Nephron progenitor cell (in vitro differentiated cells): Measurements from ENCODE around the gene FAM120B.

Source experiments
- DNase-seq: peaks from one replicate; pipeline ENCODE4 v3.0.0; 2021
- H3K27ac Mint-ChIP-seq: 2 replicates; pipeline ENCODE4 v1.8.0; 2021; ENCODE audit warnings: mild to moderate bottlenecking, moderate library complexity, mixed read lengths
- H3K27me3 Mint-ChIP-seq: 2 replicates; pipeline ENCODE4 v1.8.0; 2021; ENCODE audit warnings: mild to moderate bottlenecking, low read depth, mixed read lengths; ENCODE audit not compliant: poor library complexity
- H3K36me3 Mint-ChIP-seq: 2 replicates; pipeline ENCODE4 v1.8.0; 2021; ENCODE audit warnings: low read depth, mixed read lengths
- H3K4me1 Mint-ChIP-seq: 2 replicates; pipeline ENCODE4 v1.8.0; 2021; ENCODE audit warnings: mixed read lengths
- H3K4me3 Mint-ChIP-seq: 2 replicates; pipeline ENCODE4 v1.8.0; 2021; ENCODE audit warnings: mild to moderate bottlenecking, moderate library complexity, mixed read lengths
- H3K9me3 Mint-ChIP-seq: 2 replicates; pipeline ENCODE4 v1.8.0; 2021; ENCODE audit warnings: mild to moderate bottlenecking, moderate library complexity, mixed read lengths
- TF ChIP-seq, protein P1 (sequence below): fragments of 200-600 bp; sonication (generic); IDR thresholded peaks from 2 replicates; pipeline ENCODE4 v1.5.0; 2021; ENCODE audit warnings: antibody characterized with exemption

The FAM120B gene

DNA sequence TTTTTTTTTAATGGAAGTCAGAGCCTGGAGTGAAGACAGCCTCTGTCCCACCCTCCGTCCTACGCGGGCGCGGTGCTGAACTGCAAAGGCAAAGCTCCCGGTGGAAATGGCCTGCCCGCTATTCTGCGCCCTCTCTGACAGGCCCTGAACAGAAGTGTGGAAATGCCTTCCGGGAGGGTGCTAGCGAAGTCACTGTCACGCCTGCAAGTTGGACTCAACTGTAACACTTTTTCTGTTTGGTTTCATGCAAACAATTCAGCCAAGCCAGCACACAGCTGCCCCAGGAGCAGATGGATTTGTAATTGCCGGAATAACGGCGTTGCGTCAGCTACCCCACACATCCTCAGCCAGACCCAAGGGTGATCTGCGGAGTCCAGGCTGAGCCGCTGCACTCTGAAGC is 138.9 kb downstream of the FAM120B start:
- no peak for DNase-seq
- Mint-ChIP-seq H3K4me1 (peaks cover 78% of the 10 kb centered on the region), H3K27ac (peak overlapping the region; percentile 68), H3K9me3 (no peaks in the 10 kb centered on the region), H3K36me3 (no peaks in the 10 kb centered on the region), H3K4me3 (no peak overlapping the region), H3K27me3 (peaks cover 6% of the 10 kb centered on the region)
- TF ChIP-seq, protein P1, sequence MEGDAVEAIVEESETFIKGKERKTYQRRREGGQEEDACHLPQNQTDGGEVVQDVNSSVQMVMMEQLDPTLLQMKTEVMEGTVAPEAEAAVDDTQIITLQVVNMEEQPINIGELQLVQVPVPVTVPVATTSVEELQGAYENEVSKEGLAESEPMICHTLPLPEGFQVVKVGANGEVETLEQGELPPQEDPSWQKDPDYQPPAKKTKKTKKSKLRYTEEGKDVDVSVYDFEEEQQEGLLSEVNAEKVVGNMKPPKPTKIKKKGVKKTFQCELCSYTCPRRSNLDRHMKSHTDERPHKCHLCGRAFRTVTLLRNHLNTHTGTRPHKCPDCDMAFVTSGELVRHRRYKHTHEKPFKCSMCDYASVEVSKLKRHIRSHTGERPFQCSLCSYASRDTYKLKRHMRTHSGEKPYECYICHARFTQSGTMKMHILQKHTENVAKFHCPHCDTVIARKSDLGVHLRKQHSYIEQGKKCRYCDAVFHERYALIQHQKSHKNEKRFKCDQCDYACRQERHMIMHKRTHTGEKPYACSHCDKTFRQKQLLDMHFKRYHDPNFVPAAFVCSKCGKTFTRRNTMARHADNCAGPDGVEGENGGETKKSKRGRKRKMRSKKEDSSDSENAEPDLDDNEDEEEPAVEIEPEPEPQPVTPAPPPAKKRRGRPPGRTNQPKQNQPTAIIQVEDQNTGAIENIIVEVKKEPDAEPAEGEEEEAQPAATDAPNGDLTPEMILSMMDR, result no peak

DNA sequence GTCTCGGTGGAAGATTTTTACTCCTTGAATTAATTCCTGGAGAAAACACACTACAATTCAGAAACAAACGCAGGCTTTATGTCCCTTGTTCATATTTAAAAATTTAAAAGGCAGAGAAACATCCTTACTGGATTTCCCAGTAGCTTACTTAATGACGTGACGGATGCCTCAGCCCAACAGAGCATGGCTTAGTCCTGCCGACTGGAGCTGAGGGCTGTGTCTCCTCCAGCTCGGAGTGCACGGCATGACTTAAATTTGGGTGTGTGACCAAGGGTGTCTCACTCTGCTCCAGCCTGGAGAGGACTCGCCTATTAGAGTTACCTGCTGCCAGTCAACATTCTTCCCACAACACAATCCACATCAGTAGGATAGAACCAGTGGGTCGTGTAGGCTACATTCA is 139.4 kb downstream of the FAM120B start:
- Mint-ChIP-seq H3K27me3 (peaks cover 6% of the 10 kb centered on the region), H3K27ac (peak overlapping the region; percentile 16), H3K4me1 (peaks cover 78% of the 10 kb centered on the region), H3K36me3 (no peaks in the 10 kb centered on the region), H3K9me3 (no peaks in the 10 kb centered on the region), H3K4me3 (no peak overlapping the region)
- TF ChIP-seq, protein P1, result no peak
- DNase-seq, result no peak

DNA sequence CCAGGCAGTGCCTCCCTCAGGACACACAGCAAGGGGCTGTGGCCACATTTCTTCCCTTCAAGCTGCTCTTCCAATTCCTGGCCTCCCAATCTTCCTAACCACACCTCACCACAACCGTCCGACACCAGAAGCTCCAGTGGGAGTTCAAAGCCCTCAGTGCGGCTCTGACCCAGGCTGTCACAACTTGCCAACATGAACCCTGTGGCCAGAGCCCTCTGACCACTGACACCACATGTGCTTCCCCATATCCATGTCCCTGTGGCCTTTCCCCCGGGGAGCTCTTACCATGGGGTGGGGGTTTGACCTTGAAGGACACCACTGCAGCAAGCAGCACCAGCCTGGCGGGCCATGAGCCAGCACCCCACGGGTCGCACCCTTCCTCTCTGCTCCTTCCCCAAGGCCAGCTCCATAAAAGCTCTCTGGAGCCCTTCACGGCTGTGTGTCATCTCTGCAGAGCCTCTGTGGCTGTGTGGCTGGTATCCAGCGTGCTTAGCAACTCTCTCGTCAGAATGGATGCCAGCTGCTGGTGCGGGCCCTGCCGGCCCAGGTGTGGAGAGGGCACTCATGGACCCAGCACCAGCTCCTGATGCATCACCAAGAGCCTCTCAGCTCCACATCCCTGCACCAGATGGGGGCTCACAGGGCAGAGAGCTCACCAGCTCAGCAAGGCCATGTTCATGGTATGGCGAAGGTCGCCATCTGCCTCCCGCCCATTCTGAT is 140.4 kb downstream of the FAM120B start:
- Mint-ChIP-seq H3K36me3 (no peaks in the 10 kb centered on the region), H3K4me3 (no peak overlapping the region), H3K27me3 (peaks cover 5% of the 10 kb centered on the region), H3K4me1 (peaks cover 79% of the 10 kb centered on the region), H3K9me3 (no peaks in the 10 kb centered on the region), H3K27ac (no peak overlapping the region)
- TF ChIP-seq, protein P1, result no peak
- no peak for DNase-seq

DNA sequence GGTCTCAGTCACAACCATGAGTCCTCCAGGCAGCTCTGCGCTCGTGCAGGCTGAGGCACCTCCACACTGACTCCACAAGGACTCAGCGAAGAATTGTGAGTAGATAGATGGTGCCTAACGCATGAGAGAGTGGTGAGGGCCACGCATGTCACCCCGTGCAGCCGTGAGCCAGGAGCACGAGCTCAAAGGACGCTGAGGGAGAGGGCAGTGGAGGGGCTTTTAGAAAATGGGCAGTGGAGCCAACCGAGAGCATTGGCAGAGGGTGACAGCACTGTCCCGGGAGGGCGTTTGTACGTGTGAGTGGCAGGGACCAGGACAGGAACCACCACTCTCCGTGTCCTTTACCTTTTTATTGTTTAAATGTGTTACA is 141.0 kb downstream of the FAM120B start:
- DNase-seq, result no peak
- TF ChIP-seq, protein P1, result no peak
- Mint-ChIP-seq H3K9me3 (no peaks in the 10 kb centered on the region), H3K27me3 (no peaks in the 10 kb centered on the region), H3K27ac (no peak overlapping the region), H3K4me3 (no peak overlapping the region), H3K4me1 (peaks cover 76% of the 10 kb centered on the region), H3K36me3 (no peaks in the 10 kb centered on the region)

DNA sequence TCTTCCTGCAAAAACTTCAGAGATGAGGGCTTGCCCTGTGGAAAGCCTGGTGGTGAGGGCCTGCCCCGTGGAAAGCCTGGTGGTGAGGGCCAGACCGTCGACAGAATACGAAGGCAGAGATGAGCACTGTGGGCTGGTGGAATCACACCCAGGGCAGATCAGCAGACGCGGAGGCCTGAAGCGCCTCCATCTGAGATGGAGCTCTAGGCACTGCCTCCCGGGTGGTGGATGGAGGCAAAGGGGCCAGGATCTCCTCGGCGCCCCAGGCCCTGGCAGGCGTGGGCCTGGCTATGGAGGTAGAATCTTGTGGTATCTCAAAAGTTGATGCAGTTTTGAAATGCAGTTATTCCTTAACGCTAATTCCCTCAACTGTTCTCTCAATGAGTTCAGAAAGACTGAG is 141.8 kb downstream of the FAM120B start:
- Mint-ChIP-seq H3K27me3 (peaks cover 1% of the 10 kb centered on the region), H3K4me1 (peaks cover 77% of the 10 kb centered on the region), H3K36me3 (no peaks in the 10 kb centered on the region), H3K4me3 (no peak overlapping the region), H3K9me3 (no peaks in the 10 kb centered on the region), H3K27ac (no peak overlapping the region)
- TF ChIP-seq, protein P1, result no peak
- DNase-seq, result no peak
